Measurements from ENCODE around the gene CEP104. TPM values are rescaled to one million over a fixed set of nuclear protein-coding genes. Genes with fewer than 3 reads are reported as not detected.

The CEP104 gene
- total RNA-seq, 2 donors from 2014 or later: 41.1 to 52.7 TPM

- no peak for DNase-seq
- no peak overlapping the region for H3K9ac ChIP-seq (ENCODE audit: low read depth in 2 of 2, low read length in 2 of 2)
- H3K27me3 ChIP-seq: no peaks in the 10 kb centered on the region
- TF ChIP-seq, protein P1, sequence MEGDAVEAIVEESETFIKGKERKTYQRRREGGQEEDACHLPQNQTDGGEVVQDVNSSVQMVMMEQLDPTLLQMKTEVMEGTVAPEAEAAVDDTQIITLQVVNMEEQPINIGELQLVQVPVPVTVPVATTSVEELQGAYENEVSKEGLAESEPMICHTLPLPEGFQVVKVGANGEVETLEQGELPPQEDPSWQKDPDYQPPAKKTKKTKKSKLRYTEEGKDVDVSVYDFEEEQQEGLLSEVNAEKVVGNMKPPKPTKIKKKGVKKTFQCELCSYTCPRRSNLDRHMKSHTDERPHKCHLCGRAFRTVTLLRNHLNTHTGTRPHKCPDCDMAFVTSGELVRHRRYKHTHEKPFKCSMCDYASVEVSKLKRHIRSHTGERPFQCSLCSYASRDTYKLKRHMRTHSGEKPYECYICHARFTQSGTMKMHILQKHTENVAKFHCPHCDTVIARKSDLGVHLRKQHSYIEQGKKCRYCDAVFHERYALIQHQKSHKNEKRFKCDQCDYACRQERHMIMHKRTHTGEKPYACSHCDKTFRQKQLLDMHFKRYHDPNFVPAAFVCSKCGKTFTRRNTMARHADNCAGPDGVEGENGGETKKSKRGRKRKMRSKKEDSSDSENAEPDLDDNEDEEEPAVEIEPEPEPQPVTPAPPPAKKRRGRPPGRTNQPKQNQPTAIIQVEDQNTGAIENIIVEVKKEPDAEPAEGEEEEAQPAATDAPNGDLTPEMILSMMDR (IDR thresholded peaks at IDR 0.05): no peak
- no peak overlapping the region for H3K4me3 ChIP-seq
- H3K4me1 ChIP-seq: no peaks in the 10 kb centered on the region
- H3K36me3 ChIP-seq: no peaks in the 10 kb centered on the region
- H3K9me3 ChIP-seq: no peaks in the 10 kb centered on the region
- intact Hi-C loops (cut with DNase I): no loop called here
- H3K27ac ChIP-seq: no peak overlapping the region
Measured at GRCh38 chr1:3880429-3881192, 23.6 kb upstream of the CEP104 start.

GRCh38 chr1:3879787-3880428 is 22.9 kb upstream of the CEP104 start:
- no peak overlapping the region for H3K4me3 ChIP-seq
- no peaks in the 10 kb centered on the region for H3K9me3 ChIP-seq
- no peaks in the 10 kb centered on the region for H3K27me3 ChIP-seq
- H3K27ac ChIP-seq: no peak overlapping the region
- no peaks in the 10 kb centered on the region for H3K4me1 ChIP-seq
- H3K9ac ChIP-seq (ENCODE audit: low read depth in 2 of 2, low read length in 2 of 2): no peak overlapping the region
- TF ChIP-seq, protein P1 (IDR thresholded peaks at IDR 0.05): no peak
- H3K36me3 ChIP-seq: no peaks in the 10 kb centered on the region
- intact Hi-C loops (cut with DNase I): no loop called here
- DNase-seq: no peak

- TF ChIP-seq, protein P1 (IDR thresholded peaks at IDR 0.05): no peak
- no peaks in the 10 kb centered on the region for H3K9me3 ChIP-seq
- H3K9ac ChIP-seq (ENCODE audit: low read depth in 2 of 2, low read length in 2 of 2): no peak overlapping the region
- H3K4me3 ChIP-seq: no peak overlapping the region
- no peak for DNase-seq
- H3K4me1 ChIP-seq: no peaks in the 10 kb centered on the region
- no peaks in the 10 kb centered on the region for H3K36me3 ChIP-seq
- H3K27ac ChIP-seq: no peak overlapping the region
- intact Hi-C loops (cut with DNase I): no loop called here
- H3K27me3 ChIP-seq: no peaks in the 10 kb centered on the region
Measured at GRCh38 chr1:3879099-3879498, 22.1 kb upstream of the CEP104 start.

- TF ChIP-seq, protein P1 (IDR thresholded peaks at IDR 0.05): no peak
- no peak overlapping the region for H3K9ac ChIP-seq (ENCODE audit: low read depth in 2 of 2, low read length in 2 of 2)
- intact Hi-C loops (cut with DNase I): no loop called here
- no peak for DNase-seq
- no peaks in the 10 kb centered on the region for H3K9me3 ChIP-seq
- no peak overlapping the region for H3K27ac ChIP-seq
- no peaks in the 10 kb centered on the region for H3K36me3 ChIP-seq
- H3K4me1 ChIP-seq: no peaks in the 10 kb centered on the region
- H3K4me3 ChIP-seq: no peak overlapping the region
- no peaks in the 10 kb centered on the region for H3K27me3 ChIP-seq
Measured at GRCh38 chr1:3876716-3877115, 19.7 kb upstream of the CEP104 start.

GRCh38 chr1:3874736-3875135 is 17.7 kb upstream of the CEP104 start:
- Histone ChIP-seq H3K4me3 (no peak overlapping the region), H3K4me1 (no peaks in the 10 kb centered on the region), H3K9me3 (no peaks in the 10 kb centered on the region), H3K27me3 (no peaks in the 10 kb centered on the region), H3K36me3 (no peaks in the 10 kb centered on the region), H3K9ac (ENCODE audit: low read depth in 2 of 2, low read length in 2 of 2) (no peak overlapping the region), H3K27ac (no peak overlapping the region)
- DNase-seq: no peak
- intact Hi-C loops (cut with DNase I): no loop called here
- TF ChIP-seq, protein P1 (IDR thresholded peaks at IDR 0.05): no peak

Measured in colonic mucosa (tissue), 4 donors.